Measurements from ENCODE around the gene STARD9.
A peak's percentile ranks its signal among the peaks of the same experiment; 100 is the strongest.
"Not testable (repeated sequence)": the region's sequence is repeated elsewhere in the genome, so short reads cannot be mapped to it uniquely, and the experiment has no call there.

STARD9 gene

GRCh38 chr15:42590619-42591237, 15.3 kb downstream of the STARD9 start:
- no peak for DNase-seq (ENCODE audit: low read depth in 2 of 3, low spot score in 2 of 3)

GRCh38 chr15:42591238-42591934, 16.0 kb downstream of the STARD9 start:
- DNase-seq (ENCODE audit: low read depth in 2 of 3, low spot score in 2 of 3) = no peak

GRCh38 chr15:42592716-42593115, 17.3 kb downstream of the STARD9 start:
- no peak for DNase-seq (ENCODE audit: low read depth in 2 of 3, low spot score in 2 of 3)

GRCh38 chr15:42593143-42593542, 17.7 kb downstream of the STARD9 start:
- DNase-seq (ENCODE audit: low read depth in 2 of 3, low spot score in 2 of 3) = no peak

GRCh38 chr15:42594095-42594494, 18.7 kb downstream of the STARD9 start:
- DNase-seq (ENCODE audit: low read depth in 2 of 3, low spot score in 2 of 3) = no peak

GRCh38 chr15:42595626-42596240, 20.3 kb downstream of the STARD9 start:
- DNase-seq (ENCODE audit: low read depth in 2 of 3, low spot score in 2 of 3) = no peak

GRCh38 chr15:42601316-42601715, 25.9 kb downstream of the STARD9 start:
- DNase-seq (ENCODE audit: low read depth in 2 of 3, low spot score in 2 of 3) = not testable (repeated sequence)

GRCh38 chr15:42602501-42602900, 27.1 kb downstream of the STARD9 start:
- DNase-seq (ENCODE audit: low read depth in 2 of 3, low spot score in 2 of 3) = no peak

- no peak for DNase-seq (ENCODE audit: low read depth in 2 of 3, low spot score in 2 of 3)
Measured at GRCh38 chr15:42603978-42604377, 28.6 kb downstream of the STARD9 start.

GRCh38 chr15:42604894-42605744, 29.7 kb downstream of the STARD9 start:
- no peak for DNase-seq (ENCODE audit: low read depth in 2 of 3, low spot score in 2 of 3)

- no peak for DNase-seq (ENCODE audit: low read depth in 2 of 3, low spot score in 2 of 3)
Measured at GRCh38 chr15:42605796-42606195, 30.4 kb downstream of the STARD9 start.

- peak in 2 of 3 experiments; percentile 11 to 32 for DNase-seq (ENCODE audit: low read depth in 2 of 3, low spot score in 2 of 3)
Measured at GRCh38 chr15:42608110-42608531, 32.7 kb downstream of the STARD9 start.

GRCh38 chr15:42608752-42609488, 33.5 kb downstream of the STARD9 start:
- no peak for DNase-seq (ENCODE audit: low read depth in 2 of 3, low spot score in 2 of 3)

GRCh38 chr15:42611532-42611931, 36.1 kb downstream of the STARD9 start:
- DNase-seq (ENCODE audit: low read depth in 2 of 3, low spot score in 2 of 3) = no peak

GRCh38 chr15:42612367-42612912, 37.0 kb downstream of the STARD9 start:
- no peak for DNase-seq (ENCODE audit: low read depth in 2 of 3, low spot score in 2 of 3)

- no peak for DNase-seq (ENCODE audit: low read depth in 2 of 3, low spot score in 2 of 3)
Measured at GRCh38 chr15:42616107-42616506, 40.7 kb downstream of the STARD9 start.

- DNase-seq (ENCODE audit: low read depth in 2 of 3, low spot score in 2 of 3) = no peak
Measured at GRCh38 chr15:42619656-42620371, 44.4 kb downstream of the STARD9 start.

- no peak for DNase-seq (ENCODE audit: low read depth in 2 of 3, low spot score in 2 of 3)
Measured at GRCh38 chr15:42621386-42621785, 46.0 kb downstream of the STARD9 start.

GRCh38 chr15:42621996-42622925, 46.9 kb downstream of the STARD9 start:
- DNase-seq (ENCODE audit: low read depth in 2 of 3, low spot score in 2 of 3) = no peak

Data from activated CD8-positive, alpha-beta memory T cell treated with anti-CD3 and anti-CD28 coated beads for 48 hours (primary cell).